RWPE2 (cell line): ENCODE data around the gene DBP.

Source experiments
- ATAC-seq: fragments of 200-7000 bp; cut with Tn5 transposase; 3 replicates; pipeline ENCODE4 v1.9.1; 2021; ENCODE audit warnings: low read depth
- DNase-seq: peaks from one replicate; pipeline ENCODE4 v3.0.0-alpha.2; 2020; ENCODE audit warnings: low spot score
- H3K27ac ChIP-seq: fragments of 450-650 bp; 2 replicates; pipeline ENCODE4 v1.5.1; 2017; ENCODE audit warnings: mild to moderate bottlenecking; ENCODE audit not compliant: poor library complexity, severe bottlenecking
- H3K27me3 ChIP-seq: fragments of 250-450 bp; sonication (Bioruptor Pico); 2 replicates; pipeline ENCODE4 v1.5.1; 2021; ENCODE audit warnings: mild to moderate bottlenecking, moderate library complexity; ENCODE audit not compliant: insufficient read depth, poor library complexity, severe bottlenecking
- H3K36me3 ChIP-seq: fragments of 250-450 bp; sonication (Bioruptor Pico); 2 replicates; pipeline ENCODE4 v1.5.1; 2020; ENCODE audit warnings: low read depth, mild to moderate bottlenecking, moderate library complexity
- H3K4me1 ChIP-seq: fragments of 250-450 bp; sonication (Bioruptor Pico); 2 replicates; pipeline ENCODE4 v1.5.1; 2021; ENCODE audit warnings: mild to moderate bottlenecking, moderate library complexity; ENCODE audit not compliant: insufficient read depth, poor library complexity, severe bottlenecking
- H3K4me3 ChIP-seq: fragments of 250-450 bp; sonication (Bioruptor Pico); 2 replicates; pipeline ENCODE4 v1.5.1; 2021; ENCODE audit warnings: mild to moderate bottlenecking, moderate library complexity; ENCODE audit not compliant: severe bottlenecking
- H3K9me3 ChIP-seq: fragments of 250-450 bp; sonication (Bioruptor Pico); 2 replicates; pipeline ENCODE4 v1.5.1; 2021; ENCODE audit warnings: mild to moderate bottlenecking, moderate library complexity; ENCODE audit not compliant: severe bottlenecking
- CTCF ChIP-seq: fragments of 450-650 bp; IDR thresholded peaks from one replicate; pipeline ENCODE4 v1.5.1; 2017; ENCODE audit warnings: mild to moderate bottlenecking, moderate library complexity; ENCODE audit not compliant: poor library complexity, severe bottlenecking

Gene DBP

GRCh38 chr19:48646722-48647216 is 9.6 kb upstream of the DBP start:
- H3K9me3 ChIP-seq: no peaks in the 10 kb centered on the region
- H3K27ac ChIP-seq: no peak overlapping the region
- TF ChIP-seq CTCF: peak; percentile 2
- no peaks in the 10 kb centered on the region for H3K27me3 ChIP-seq
- no peak for DNase-seq
- H3K4me1 ChIP-seq: peaks cover 9% of the 10 kb centered on the region
- ATAC-seq: no peak
- no peaks in the 10 kb centered on the region for H3K36me3 ChIP-seq
- H3K4me3 ChIP-seq: peak overlapping the region; percentile 34

GRCh38 chr19:48646001-48646721 is 9.0 kb upstream of the DBP start, which contains the start of gene CA11:
Gene CA11, minus strand, starts transcription at chr19:48646187. Its CDS starts 555 bp downstream, at chr19:48645632.
- TF ChIP-seq CTCF: peak; percentile 86
- H3K27ac ChIP-seq: peak within 1 kb of the TSS; percentile 26
- DNase-seq: peak; percentile 82
- peak; percentile 85 for ATAC-seq
- H3K36me3 ChIP-seq: no peaks in the 10 kb centered on the region
- no peaks in the 10 kb centered on the region for H3K9me3 ChIP-seq
- no peaks in the 10 kb centered on the region for H3K27me3 ChIP-seq
- peak within 1 kb of the TSS; percentile 34 for H3K4me3 ChIP-seq
- peaks cover 9% of the 10 kb centered on the region for H3K4me1 ChIP-seq

- peak; percentile 3; the same call in 2 of the 3 replicates for ATAC-seq
- peaks cover 9% of the 10 kb centered on the region for H3K4me1 ChIP-seq
- H3K36me3 ChIP-seq: no peaks in the 10 kb centered on the region
- DNase-seq: no peak
- no peak for TF ChIP-seq CTCF
- H3K27ac ChIP-seq: peak overlapping the region; percentile 26
- no peaks in the 10 kb centered on the region for H3K27me3 ChIP-seq
- H3K9me3 ChIP-seq: no peaks in the 10 kb centered on the region
- H3K4me3 ChIP-seq: peak overlapping the region; percentile 34
These were observed 8.4 kb upstream of the DBP start for GRCh38 chr19:48645620-48646000.

- H3K27ac ChIP-seq: no peak overlapping the region
- H3K36me3 ChIP-seq: no peaks in the 10 kb centered on the region
- peaks cover 9% of the 10 kb centered on the region for H3K4me1 ChIP-seq
- H3K4me3 ChIP-seq: peak overlapping the region; percentile 34
- peak; percentile 69 for ATAC-seq
- H3K9me3 ChIP-seq: no peaks in the 10 kb centered on the region
- no peak for DNase-seq
- no peaks in the 10 kb centered on the region for H3K27me3 ChIP-seq
- no peak for TF ChIP-seq CTCF
These were observed 7.8 kb upstream of the DBP start for GRCh38 chr19:48644839-48645619.
